Transverse colon (tissue), 4 donors: Measurements from ENCODE around the gene PNLIPRP1. TPM values are rescaled to one million over a fixed set of nuclear protein-coding genes. Genes with fewer than 3 reads are reported as not detected.

Source experiments
- DNase-seq: peaks from one replicate; pipeline ENCODE4 v3.0.0-alpha.2; 2019
- H3K27ac ChIP-seq, 4 donors: fragments of 200-600 bp; sonication (generic); 2 replicates each; pipeline ENCODE4 v1.5.1; 2016 to 2018; ENCODE audit warnings: inconsistent platforms in 4 of 4
- H3K27me3 ChIP-seq: fragments of 200-600 bp; sonication (generic); 2 replicates; pipeline ENCODE4 v1.5.1; 2017; ENCODE audit warnings: inconsistent platforms
- H3K36me3 ChIP-seq, 4 donors: fragments of 200-600 bp; sonication (generic); 2 replicates each; pipeline ENCODE4 v1.5.1; 2017 to 2019; ENCODE audit warnings: inconsistent platforms in 4 of 4
- H3K4me1 ChIP-seq, 4 donors: fragments of 200-600 bp; sonication (generic); 2 replicates each; pipeline ENCODE4 v1.5.1; 2017 to 2020; ENCODE audit warnings: inconsistent platforms in 4 of 4
- H3K4me3 ChIP-seq, 4 donors: fragments of 200-600 bp; sonication (generic); 1 replicate in 1 of 4; 2 replicates in 3 of 4; pipeline versions ENCODE4 v1.5.1 to v1.6.1; 2017 to 2019; ENCODE audit warnings: inconsistent platforms in 4 of 4
- H3K9me3 ChIP-seq, 2 donors: fragments of 200-600 bp; sonication (generic); 2 replicates each; pipeline ENCODE4 v1.5.1; 2017 to 2019; ENCODE audit warnings: inconsistent platforms in 2 of 2
- EP300 ChIP-seq: sonication (generic); formaldehyde crosslinking; IDR thresholded peaks from one replicate; pipeline ENCODE4 v1.6.1; 2017; ENCODE audit warnings: antibody characterized with exemption, low read depth
- POLR2A ChIP-seq: fragments of 450-650 bp; IDR thresholded peaks from one replicate; pipeline ENCODE4 v1.6.1; 2016; ENCODE audit warnings: antibody characterized with exemption, mild to moderate bottlenecking, moderate library complexity
- POLR2AphosphoS5 ChIP-seq, 3 donors: sonication (generic); formaldehyde crosslinking; IDR thresholded peaks; one replicate each; pipeline ENCODE4 v1.6.1; 2016; ENCODE audit warnings: antibody characterized with exemption in 3 of 3
- WGBS, 2 donors: methylation state at CpG; one replicate each; pipeline ENCODE4 v1.1.5; 2018; ENCODE audit warnings: low coverage in 1 of 2; 5-methylcytosine and 5-hydroxymethylcytosine counted together
- in situ Hi-C, 4 donors: fragments of 200-750 bp; cut with MboI; loops; one replicate each; pipeline versions ENCODE4 v1.15.0 to v1.15.1; 2017; ENCODE audit warnings: low sequenced_read_pairs in 3 of 4, low pct_ligation_motif_present in 1 of 4, low pct_unique_long_range_greater_than_20kb in 1 of 4
- intact Hi-C: fragments of 100-400 bp; cut with DNase I; formaldehyde crosslinking; loops from one replicate; pipeline ENCODE4 v1.15.1; 2023; ENCODE audit warnings: low total_unique reads
- total RNA-seq, 4 donors: library from RNA; depleted of rRNA; stranded (reverse); fragments of >200 nt; gene quantifications; one replicate each; pipeline ENCODE4 v1.1.0, GENCODE V29; 2016
- TF ChIP-seq, protein P1 (sequence below), 5 experiments: fragments of 200-600 bp in 3 of 5; fragments of 450-650 bp in 2 of 5; sonication (generic) in 3 of 5; IDR thresholded peaks; 1 replicate in 2 of 5; 2 replicates in 3 of 5; pipeline ENCODE4 v1.5.1; 2016 to 2017; ENCODE audit warnings: antibody characterized with exemption in 5 of 5, inconsistent platforms in 3 of 5, mild to moderate bottlenecking in 2 of 5, moderate library complexity in 1 of 5

PNLIPRP1 gene
- total RNA-seq = not detected

DNA sequence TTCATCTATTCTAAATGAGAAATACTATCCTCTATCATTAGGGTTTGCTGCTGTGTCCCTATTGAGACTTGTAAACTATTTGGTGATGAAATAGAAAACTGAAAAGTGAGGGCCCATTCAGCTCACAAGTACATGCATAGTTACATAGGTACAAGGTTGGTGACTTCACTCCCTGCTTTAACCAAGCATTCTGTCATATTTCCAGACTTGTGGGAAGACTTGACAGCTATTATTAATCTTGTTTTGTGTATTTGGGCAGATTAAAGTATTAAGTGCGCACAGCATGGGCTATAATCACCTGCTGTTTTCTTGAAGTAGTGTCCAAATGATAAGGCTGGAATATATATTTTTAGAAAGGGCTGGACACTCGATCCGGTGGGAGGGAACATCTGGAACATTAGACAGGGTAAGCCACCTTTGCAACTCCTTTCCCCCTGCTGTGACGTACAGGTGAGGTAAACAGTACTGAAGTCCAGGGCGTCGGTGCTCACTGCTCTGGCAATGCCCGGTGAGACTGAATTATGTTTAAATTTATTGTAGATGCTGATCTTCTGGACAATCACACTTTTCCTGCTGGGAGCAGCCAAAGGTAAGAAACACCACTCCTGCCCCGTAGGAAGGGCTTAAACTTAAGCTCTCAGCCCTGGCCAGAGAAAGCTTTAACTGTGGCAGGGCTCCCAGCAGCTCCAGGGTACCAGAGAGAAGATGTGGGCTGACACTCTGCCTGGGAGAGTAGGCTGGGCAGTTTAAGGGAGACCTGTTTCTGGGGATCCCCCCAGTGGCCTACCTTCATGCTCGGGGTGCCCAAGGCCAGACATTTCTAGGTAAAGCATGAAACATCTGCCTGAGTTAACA is at the start of gene PNLIPRP1:
Gene PNLIPRP1 (plus strand): TSS at position 370 of the 855 bp plus-strand sequence. CDS start 171 bp downstream, at position 541.
- Histone ChIP-seq H3K9me3 (no peaks in the 10 kb centered on the region), H3K4me1 (peaks cover 0 to 20% (median 15%) of the 10 kb centered on the region in 4 donors), H3K36me3 (no peaks in the 10 kb centered on the region), H3K27ac (peak within 1 kb of the TSS; percentile 11 to 76 (median 58)), H3K27me3 (no peaks in the 10 kb centered on the region), H3K4me3 (no peak within 1 kb of the TSS)
- TF ChIP-seq EP300 = no peak
- no peak for TF ChIP-seq POLR2A
- no peak for TF ChIP-seq POLR2AphosphoS5 (IDR thresholded peaks at IDR 0.05)
- TF ChIP-seq, protein P1, sequence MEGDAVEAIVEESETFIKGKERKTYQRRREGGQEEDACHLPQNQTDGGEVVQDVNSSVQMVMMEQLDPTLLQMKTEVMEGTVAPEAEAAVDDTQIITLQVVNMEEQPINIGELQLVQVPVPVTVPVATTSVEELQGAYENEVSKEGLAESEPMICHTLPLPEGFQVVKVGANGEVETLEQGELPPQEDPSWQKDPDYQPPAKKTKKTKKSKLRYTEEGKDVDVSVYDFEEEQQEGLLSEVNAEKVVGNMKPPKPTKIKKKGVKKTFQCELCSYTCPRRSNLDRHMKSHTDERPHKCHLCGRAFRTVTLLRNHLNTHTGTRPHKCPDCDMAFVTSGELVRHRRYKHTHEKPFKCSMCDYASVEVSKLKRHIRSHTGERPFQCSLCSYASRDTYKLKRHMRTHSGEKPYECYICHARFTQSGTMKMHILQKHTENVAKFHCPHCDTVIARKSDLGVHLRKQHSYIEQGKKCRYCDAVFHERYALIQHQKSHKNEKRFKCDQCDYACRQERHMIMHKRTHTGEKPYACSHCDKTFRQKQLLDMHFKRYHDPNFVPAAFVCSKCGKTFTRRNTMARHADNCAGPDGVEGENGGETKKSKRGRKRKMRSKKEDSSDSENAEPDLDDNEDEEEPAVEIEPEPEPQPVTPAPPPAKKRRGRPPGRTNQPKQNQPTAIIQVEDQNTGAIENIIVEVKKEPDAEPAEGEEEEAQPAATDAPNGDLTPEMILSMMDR (IDR thresholded peaks at IDR 0.05) = no peak
- DNase-seq = peak; percentile 50
- in situ Hi-C loops (no loop called here), intact Hi-C loops (no loop called here)
- WGBS, 2 donors = 48% methylated on average over 8 to 9 of the region's 9 CpGs

DNA sequence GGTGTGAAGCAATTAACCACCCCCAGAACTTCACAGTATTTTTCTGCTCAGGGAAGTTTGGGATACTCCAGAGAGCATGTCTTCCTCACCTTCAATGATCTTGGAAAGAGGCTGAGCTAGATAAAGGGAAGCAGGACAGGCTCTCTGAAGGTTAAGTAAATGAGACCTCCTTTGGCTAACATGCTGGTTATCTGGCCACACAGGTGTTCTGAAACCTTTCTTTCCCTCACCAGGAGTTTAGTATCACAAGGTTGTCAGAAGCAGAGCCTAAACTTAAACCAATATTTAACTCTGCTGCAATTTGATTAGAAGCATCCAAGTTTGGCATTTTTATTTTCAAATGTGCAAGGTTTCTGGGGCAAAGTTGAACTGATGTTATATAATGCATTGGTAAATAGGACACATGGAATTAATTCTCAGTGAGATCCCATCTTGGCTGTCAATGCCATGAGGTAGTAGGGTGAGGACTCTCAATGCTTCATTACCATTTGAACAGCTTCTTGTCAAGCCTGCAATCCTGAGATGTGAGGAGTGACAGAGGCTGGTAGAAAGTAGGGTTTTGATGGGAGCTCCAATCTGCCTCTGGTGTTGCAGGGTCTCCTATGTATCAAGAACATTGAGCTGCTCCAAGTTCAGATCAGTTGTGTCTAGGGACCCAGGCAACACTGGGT is 48.6 kb upstream of the PNLIPRP1 start:
- H3K4me3 ChIP-seq = no peak overlapping the region
- no peak for DNase-seq
- no peaks in the 10 kb centered on the region for H3K36me3 ChIP-seq
- in situ Hi-C loops = no loop called here
- H3K9me3 ChIP-seq = no peaks in the 10 kb centered on the region
- H3K27me3 ChIP-seq = peaks cover 3% of the 10 kb centered on the region
- no peaks in the 10 kb centered on the region for H3K4me1 ChIP-seq
- intact Hi-C loops = no loop called here
- TF ChIP-seq, protein P1 (IDR thresholded peaks at IDR 0.05) = no peak
- no peak for TF ChIP-seq POLR2A
- no peak for TF ChIP-seq POLR2AphosphoS5 (IDR thresholded peaks at IDR 0.05)
- no peak for TF ChIP-seq EP300
- H3K27ac ChIP-seq = no peak overlapping the region

DNA sequence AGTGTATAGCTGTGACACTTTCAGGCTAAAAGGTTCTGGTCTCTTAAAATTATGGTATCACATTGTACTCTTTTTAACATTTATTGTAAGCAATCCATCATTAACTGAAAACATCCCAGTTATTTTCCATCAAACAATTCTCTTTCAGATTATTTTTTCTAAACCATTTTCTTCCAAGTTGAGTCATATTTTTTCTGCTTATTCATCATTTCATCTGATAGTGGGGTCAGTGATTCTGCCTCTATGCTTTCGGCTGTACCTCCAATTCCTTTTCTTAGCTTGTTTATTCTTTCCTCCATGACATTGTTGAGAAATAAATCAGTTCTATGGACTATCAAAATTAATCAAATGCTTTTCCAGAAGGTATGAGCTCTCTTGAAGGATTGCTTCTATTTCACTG is 45.6 kb upstream of the PNLIPRP1 start:
- Histone ChIP-seq H3K27ac (no peak overlapping the region), H3K27me3 (no peaks in the 10 kb centered on the region), H3K4me1 (no peaks in the 10 kb centered on the region), H3K36me3 (no peaks in the 10 kb centered on the region), H3K9me3 (no peaks in the 10 kb centered on the region), H3K4me3 (no peak overlapping the region)
- in situ Hi-C loops (no loop called here), intact Hi-C loops (no loop called here)
- TF ChIP-seq, protein P1 (IDR thresholded peaks at IDR 0.05) = no peak
- no peak for TF ChIP-seq EP300
- TF ChIP-seq POLR2A = no peak
- no peak for TF ChIP-seq POLR2AphosphoS5 (IDR thresholded peaks at IDR 0.05)
- DNase-seq = no peak
- WGBS, 2 donors = 83 to 89% methylated on average over 1 of the region's 1 CpG

DNA sequence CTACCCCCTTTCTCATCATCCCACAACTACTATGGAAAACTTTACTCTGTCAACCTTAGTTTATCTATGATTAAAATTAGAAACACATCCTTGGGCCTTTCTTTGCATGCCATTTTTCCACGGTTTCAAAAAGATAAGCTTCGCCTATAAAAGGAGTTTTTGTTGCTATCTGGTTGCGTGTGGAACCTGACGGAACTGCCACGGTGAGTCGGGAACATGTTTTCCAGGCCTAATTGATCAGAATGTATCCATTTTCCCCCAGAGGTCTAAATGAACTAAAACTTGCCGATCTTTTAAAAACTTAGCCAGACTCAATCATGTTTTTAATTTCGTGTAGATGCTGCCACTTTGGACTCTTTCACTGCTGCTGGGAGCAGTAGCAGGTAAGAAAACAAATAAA is 45.0 kb upstream of the PNLIPRP1 start, which contains the start of gene PNLIP:
Gene PNLIP (plus strand): TSS at position 176 of the 400 bp plus-strand sequence. CDS start 162 bp downstream, at position 338.
- DNase-seq = no peak
- Histone ChIP-seq H3K27me3 (no peaks in the 10 kb centered on the region), H3K9me3 (no peaks in the 10 kb centered on the region), H3K4me3 (no peak within 1 kb of the TSS), H3K4me1 (no peaks in the 10 kb centered on the region), H3K36me3 (no peaks in the 10 kb centered on the region), H3K27ac (no peak within 1 kb of the TSS)
- in situ Hi-C loops = no loop called here
- TF ChIP-seq EP300 (no peak), POLR2AphosphoS5 (IDR thresholded peaks at IDR 0.05) (no peak), POLR2A (no peak)
- TF ChIP-seq, protein P1 (IDR thresholded peaks at IDR 0.05) = no peak
- 89 to 92% methylated on average over 8 of the region's 8 CpGs for WGBS, 2 donors
- intact Hi-C loops = no loop called here
